Activated CD4-positive, alpha-beta memory T cell treated with anti-CD3 and anti-CD28 coated beads for 36 hours (primary cell): ENCODE measurements around the gene FAM200A. TPM values are rescaled to one million over a fixed set of nuclear protein-coding genes. Genes with fewer than 3 reads are reported as not detected.
"Not testable (repeated sequence)": the region's sequence is repeated elsewhere in the genome, so short reads cannot be mapped to it uniquely, and the experiment has no call there.

Source experiments
- CTCF ChIA-PET: fragments of 350-600 bp; sonication (Branson Sonifier 250); formaldehyde crosslinking; loops from one replicate; lab custom pipeline; 2021; ENCODE audit warnings: antibody characterized with exemption, inconsistent platforms; lab: Charles Lee
- POLR2A ChIA-PET: fragments of 350-600 bp; sonication (Branson Sonifier 250); formaldehyde crosslinking; loops from one replicate; lab custom pipeline; 2021; ENCODE audit warnings: antibody characterized with exemption; lab: Charles Lee
- DNase-seq: peaks from one replicate; pipeline ENCODE4 v3.0.0-alpha.2; 2020
- H3K27ac Mint-ChIP-seq: one replicate; pipeline ENCODE4 v1.8.0; 2021; ENCODE audit warnings: mixed read lengths
- H3K27me3 Mint-ChIP-seq: one replicate; pipeline ENCODE4 v1.8.0; 2021; ENCODE audit warnings: mixed read lengths
- H3K36me3 Mint-ChIP-seq: one replicate; pipeline ENCODE4 v1.8.0; 2021; ENCODE audit warnings: mixed read lengths
- H3K4me1 Mint-ChIP-seq: one replicate; pipeline ENCODE4 v1.8.0; 2021; ENCODE audit warnings: low read depth, mixed read lengths
- H3K4me3 Mint-ChIP-seq: one replicate; pipeline ENCODE4 v1.8.0; 2021; ENCODE audit warnings: mild to moderate bottlenecking, mixed read lengths
- H3K9me3 Mint-ChIP-seq: one replicate; pipeline ENCODE4 v1.8.0; 2021; ENCODE audit warnings: mixed read lengths
- intact Hi-C: fragments of 100-400 bp; cut with micrococcal nuclease; formaldehyde crosslinking; loops from one replicate; pipeline ENCODE4 v1.15.1; 2023
- total RNA-seq, 2 experiments: library from RNA; stranded (reverse); gene quantifications; one replicate each; pipeline ENCODE4 v1.2.3, GENCODE V29; 2021

The FAM200A gene
- total RNA-seq, 2 experiments from 2014 or later = 4.0 to 4.8 TPM

DNA sequence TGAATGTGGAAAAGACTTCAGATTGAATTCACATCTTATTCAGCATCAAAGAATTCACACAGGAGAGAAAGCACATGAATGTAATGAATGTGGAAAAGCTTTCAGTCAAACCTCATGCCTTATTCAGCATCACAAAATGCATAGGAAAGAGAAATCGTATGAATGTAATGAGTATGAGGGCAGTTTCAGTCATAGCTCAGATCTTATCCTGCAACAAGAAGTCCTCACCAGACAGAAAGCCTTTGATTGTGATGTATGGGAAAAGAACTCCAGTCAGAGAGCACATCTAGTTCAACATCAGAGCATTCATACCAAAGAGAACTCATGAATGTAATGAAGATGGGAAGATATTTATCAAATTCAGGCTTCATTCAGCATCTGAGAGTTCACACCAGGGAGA lies 21.3 kb upstream of the FAM200A start:
- Mint-ChIP-seq H3K4me1 (peaks cover 3% of the 10 kb centered on the region), H3K36me3 (peaks cover 27% of the 10 kb centered on the region), H3K27me3 (no peaks in the 10 kb centered on the region), H3K9me3 (no peaks in the 10 kb centered on the region), H3K4me3 (no peak overlapping the region), H3K27ac (no peak overlapping the region)
- intact Hi-C loops = no loop called here
- POLR2A ChIA-PET = no interaction called here
- DNase-seq = no peak
- CTCF ChIA-PET = no interaction called here

DNA sequence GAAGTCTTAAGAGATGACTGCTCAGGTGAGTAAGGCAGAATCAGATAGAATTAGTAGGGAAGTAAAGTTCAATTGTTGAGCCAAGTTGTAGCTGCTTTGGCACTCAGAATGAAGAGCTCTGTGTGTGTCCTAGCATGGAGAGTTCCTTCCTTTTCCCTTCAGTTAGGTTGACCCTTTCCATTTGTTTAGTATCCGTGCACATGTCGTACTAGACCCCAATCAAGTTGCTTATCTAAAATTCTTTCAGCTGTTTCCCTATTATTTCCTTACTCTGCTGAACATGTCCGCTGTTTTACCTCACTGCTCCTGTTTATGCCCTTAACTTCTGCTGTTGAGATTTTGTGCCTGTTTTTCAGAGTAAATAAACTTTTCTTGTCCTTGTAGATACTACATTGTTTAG lies 19.9 kb upstream of the FAM200A start:
- DNase-seq = no peak
- no peaks in the 10 kb centered on the region for H3K27me3 Mint-ChIP-seq
- H3K27ac Mint-ChIP-seq = no peak overlapping the region
- POLR2A ChIA-PET = no interaction called here
- H3K4me1 Mint-ChIP-seq = no peaks in the 10 kb centered on the region
- no peak overlapping the region for H3K4me3 Mint-ChIP-seq
- H3K9me3 Mint-ChIP-seq = no peaks in the 10 kb centered on the region
- CTCF ChIA-PET = no interaction called here
- intact Hi-C loops = no loop called here
- H3K36me3 Mint-ChIP-seq = peaks cover 29% of the 10 kb centered on the region

DNA sequence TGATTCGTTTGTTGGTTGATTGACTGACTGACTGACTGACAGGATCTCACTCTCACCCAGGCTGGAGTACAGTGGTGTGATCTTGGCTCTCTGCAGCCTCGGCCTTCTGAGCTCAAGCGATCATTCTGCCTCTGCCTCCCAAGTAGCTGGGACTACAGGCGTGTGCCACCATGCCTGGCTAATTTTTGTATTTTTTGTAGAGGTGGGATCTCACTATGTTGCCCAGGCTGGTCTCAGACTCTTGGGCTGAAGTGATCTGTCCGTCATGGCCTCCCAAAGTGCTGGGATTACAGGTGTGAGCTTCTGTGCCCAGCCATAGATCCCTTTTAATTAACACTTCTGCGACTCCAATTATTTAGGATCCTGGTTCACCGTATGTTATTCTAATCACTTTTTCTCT lies 16.9 kb upstream of the FAM200A start:
- H3K36me3 Mint-ChIP-seq = peaks cover 48% of the 10 kb centered on the region
- intact Hi-C loops, H3K9me3 Mint-ChIP-seq, H3K27me3 Mint-ChIP-seq, H3K4me1 Mint-ChIP-seq, CTCF ChIA-PET, DNase-seq, H3K4me3 Mint-ChIP-seq, POLR2A ChIA-PET, H3K27ac Mint-ChIP-seq: not testable (repeated sequence)

DNA sequence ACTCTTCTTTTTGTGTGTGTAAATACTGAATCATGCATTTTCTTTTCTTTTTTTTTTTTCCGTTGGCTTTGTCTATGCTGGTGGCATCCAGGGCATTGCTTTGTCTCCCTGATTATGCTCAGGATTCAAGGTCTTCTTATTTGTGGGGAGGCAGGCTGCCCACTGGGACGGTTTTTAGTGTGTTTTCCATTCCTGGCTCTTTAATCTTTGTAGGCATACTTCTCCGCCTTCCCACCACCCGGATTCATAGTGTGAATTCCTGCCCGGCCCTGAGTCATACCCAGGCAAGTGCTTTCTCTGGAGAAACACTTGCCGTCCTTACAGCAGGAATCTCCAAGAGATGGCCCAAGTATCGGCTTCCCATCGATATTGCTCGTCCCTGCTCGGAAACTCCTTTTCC lies 11.7 kb upstream of the FAM200A start:
- ChIA-PET CTCF (no interaction called here), POLR2A (interaction anchor here (1.3 kb wide), 1 partner anchor 35 kb away, joined by 3 read pairs; no protein-coding TSS in a partner anchor)
- intact Hi-C loops = no loop called here
- no peaks in the 10 kb centered on the region for H3K27me3 Mint-ChIP-seq
- H3K27ac Mint-ChIP-seq = no peak overlapping the region
- peaks cover 39% of the 10 kb centered on the region for H3K4me1 Mint-ChIP-seq
- H3K9me3 Mint-ChIP-seq = no peaks in the 10 kb centered on the region
- peaks cover 46% of the 10 kb centered on the region for H3K36me3 Mint-ChIP-seq
- no peak for DNase-seq
- H3K4me3 Mint-ChIP-seq = no peak overlapping the region

DNA sequence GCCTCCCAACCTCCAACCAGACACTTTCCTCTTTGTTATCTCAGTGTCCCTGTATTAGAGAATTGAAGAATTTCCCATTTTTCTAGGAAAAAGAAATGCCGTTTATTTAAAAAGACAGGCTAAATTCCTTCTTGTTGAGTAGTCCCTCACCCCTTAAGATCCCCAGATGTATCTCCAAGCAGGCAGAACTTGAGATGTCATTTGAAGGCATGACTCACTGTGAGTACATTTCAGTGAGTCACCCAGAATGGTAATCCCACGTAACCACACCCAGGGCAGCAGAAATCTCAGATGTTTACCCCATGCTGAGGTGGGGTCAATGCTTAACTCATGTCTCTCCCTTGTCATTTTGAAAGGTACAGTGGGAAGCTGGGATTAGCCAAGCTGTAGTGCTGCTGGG lies 10.9 kb upstream of the FAM200A start:
- no peaks in the 10 kb centered on the region for H3K9me3 Mint-ChIP-seq
- H3K4me1 Mint-ChIP-seq = peaks cover 39% of the 10 kb centered on the region
- ChIA-PET CTCF (no interaction called here), POLR2A (interaction anchor here (1.3 kb wide), 1 partner anchor 36 kb away, joined by 3 read pairs; no protein-coding TSS in a partner anchor)
- intact Hi-C loops = no loop called here
- H3K36me3 Mint-ChIP-seq = peaks cover 49% of the 10 kb centered on the region
- H3K27ac Mint-ChIP-seq = peak overlapping the region; percentile 15
- peak; percentile 73 for DNase-seq
- no peak overlapping the region for H3K4me3 Mint-ChIP-seq
- H3K27me3 Mint-ChIP-seq = no peaks in the 10 kb centered on the region

DNA sequence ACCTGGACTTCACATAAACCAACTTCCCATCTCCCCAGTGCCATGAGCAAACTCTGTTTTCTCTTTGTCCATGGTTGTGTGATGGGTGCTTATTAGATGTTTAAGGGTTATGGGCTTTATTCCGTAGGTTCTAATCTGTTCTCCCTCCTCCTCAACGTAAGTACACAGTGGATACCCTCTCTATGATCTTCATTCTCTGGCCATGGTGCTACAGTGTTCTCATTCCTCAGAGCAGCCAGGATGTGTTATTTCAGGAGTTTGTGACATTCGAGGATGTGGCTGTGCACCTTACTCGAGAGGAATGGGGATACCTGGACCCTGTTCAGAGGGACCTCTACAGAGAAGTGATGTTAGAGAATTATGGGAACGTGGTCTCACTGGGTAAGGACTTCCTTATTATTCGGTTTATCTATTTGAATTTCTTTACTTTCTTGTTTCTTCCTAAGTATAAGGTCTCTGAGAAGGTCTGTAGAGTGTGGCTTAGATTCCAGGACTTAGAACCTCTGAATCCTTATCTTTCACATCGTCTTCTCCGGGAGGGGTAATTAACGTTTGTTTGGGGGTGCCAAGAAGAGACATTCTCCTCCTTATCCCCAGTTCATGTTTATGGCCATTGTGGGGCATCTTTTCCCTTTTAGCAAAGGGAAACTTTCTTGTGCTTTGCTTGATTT lies 10.3 kb upstream of the FAM200A start:
- DNase-seq = no peak
- Mint-ChIP-seq H3K27ac (peak overlapping the region; percentile 51), H3K9me3 (no peaks in the 10 kb centered on the region), H3K27me3 (no peaks in the 10 kb centered on the region), H3K4me3 (peak overlapping the region; percentile 1), H3K36me3 (peaks cover 51% of the 10 kb centered on the region), H3K4me1 (peaks cover 42% of the 10 kb centered on the region)
- intact Hi-C loops = no loop called here
- ChIA-PET POLR2A (no interaction called here), CTCF (no interaction called here)

DNA sequence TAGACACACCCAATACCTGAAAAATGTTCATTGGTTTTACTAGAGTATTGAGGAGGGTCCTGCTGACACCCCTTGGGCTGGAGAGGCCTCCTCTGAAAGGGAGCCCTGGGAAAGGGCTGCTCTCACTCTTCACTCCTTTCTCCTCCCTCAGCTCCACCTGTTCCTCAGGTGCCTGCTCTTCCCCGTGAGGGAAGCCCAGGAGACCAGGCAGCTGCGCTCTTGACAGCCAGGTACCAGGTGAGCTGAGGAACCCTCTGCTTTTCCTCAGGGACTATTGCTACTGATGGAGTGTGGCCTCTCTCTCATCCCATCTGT lies 9.8 kb upstream of the FAM200A start:
- H3K27me3 Mint-ChIP-seq = no peaks in the 10 kb centered on the region
- H3K4me1 Mint-ChIP-seq = peaks cover 48% of the 10 kb centered on the region
- H3K4me3 Mint-ChIP-seq = peak overlapping the region; percentile 1
- H3K9me3 Mint-ChIP-seq = no peaks in the 10 kb centered on the region
- H3K27ac Mint-ChIP-seq = peak overlapping the region; percentile 51
- H3K36me3 Mint-ChIP-seq = peaks cover 53% of the 10 kb centered on the region
- no peak for DNase-seq
- intact Hi-C loops = no loop called here
- CTCF ChIA-PET = no interaction called here
- POLR2A ChIA-PET = no interaction called here

DNA sequence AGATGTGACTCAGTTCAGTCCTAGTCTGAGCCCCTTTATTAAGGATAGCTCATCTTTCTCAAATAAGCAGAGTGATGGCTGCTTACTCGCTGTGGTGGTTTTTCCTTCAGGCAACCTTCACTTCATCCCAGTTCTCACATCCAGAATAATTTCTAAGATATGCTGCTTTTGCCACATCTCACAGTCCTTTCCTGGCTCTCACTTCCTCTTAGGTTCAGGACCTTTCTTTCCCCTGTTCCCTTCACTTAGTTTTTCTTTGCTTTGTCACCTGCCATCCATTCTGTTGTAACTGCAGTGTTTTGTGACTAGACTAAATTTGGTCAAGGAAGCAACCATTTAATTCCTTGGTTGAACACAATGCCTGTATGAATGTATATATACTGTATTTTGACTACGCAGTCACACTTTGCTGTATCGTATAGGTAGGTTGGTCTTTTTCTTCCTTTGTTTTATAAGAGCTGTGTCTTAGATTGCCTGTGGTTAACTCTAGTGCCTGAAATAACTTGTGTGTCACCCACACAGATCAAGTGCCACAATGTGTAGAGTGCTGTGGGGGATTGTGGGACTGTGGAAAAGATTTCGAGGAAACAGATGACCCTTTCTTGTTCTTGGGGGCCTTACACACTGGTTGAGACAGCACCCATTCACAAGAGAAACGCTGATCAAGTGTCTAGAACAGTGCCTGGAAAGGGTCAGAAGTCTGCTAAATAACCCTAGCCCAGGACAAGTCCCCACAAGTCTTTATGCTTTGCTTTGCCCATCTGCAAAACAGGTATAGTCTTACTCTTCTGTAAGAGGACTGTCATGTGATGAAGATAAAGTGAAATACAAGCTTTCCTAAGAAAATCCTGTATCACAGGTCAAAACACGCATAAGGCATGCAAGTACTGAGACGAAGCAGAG lies 9.2 kb upstream of the FAM200A start:
- ChIA-PET POLR2A (no interaction called here), CTCF (no interaction called here)
- peaks cover 54% of the 10 kb centered on the region for H3K36me3 Mint-ChIP-seq
- DNase-seq = no peak
- intact Hi-C loops = no loop called here
- H3K9me3 Mint-ChIP-seq = no peaks in the 10 kb centered on the region
- no peaks in the 10 kb centered on the region for H3K27me3 Mint-ChIP-seq
- peak overlapping the region; percentile 38 for H3K27ac Mint-ChIP-seq
- peak overlapping the region; percentile 40 for H3K4me3 Mint-ChIP-seq
- H3K4me1 Mint-ChIP-seq = peaks cover 49% of the 10 kb centered on the region

DNA sequence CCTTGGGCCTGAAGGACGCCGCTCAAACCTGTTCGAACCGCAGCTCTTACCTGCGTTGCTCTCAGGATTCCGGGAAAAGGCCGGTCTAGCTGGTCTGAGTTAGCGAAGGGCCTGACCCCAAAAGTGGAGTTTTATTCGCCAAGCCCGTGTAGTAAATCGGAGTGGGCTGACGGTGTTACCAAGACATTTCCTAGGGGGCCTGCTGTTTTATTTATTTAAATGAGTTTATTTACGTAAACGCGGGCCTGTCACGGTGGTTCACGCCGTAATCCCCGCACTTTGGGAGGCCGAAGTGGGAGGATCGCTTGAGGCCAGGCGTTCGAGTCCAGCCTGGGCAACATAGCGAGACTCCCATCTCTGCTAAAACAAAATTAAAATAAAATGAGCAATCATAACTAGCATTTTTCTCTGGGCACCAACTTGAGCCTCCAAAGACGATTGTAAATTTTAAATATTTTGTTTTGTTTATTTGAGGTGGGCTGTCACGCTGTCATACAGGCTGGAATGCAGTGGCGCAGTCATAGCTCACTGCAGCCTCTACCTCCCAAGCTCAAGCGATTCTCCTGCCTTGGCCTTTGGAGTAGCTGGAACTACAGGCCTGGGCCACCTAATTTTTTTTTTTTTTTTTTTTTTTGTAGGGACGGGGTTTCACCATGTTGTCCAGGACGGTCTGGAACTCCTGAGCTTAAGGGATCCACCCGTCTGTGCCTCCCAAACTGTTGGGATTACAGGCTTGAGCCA lies 7.4 kb upstream of the FAM200A start:
- intact Hi-C loops = loop anchor here (2.0 to 10.0 kb wide), 2 partner anchors 57 to 155 kb away; partner anchors contain the start of genes BUD31, PDAP1 and ZSCAN25
- ChIA-PET CTCF (interaction anchor here (1.7 kb wide), 1 partner anchor 355 kb away, joined by 3 read pairs; no protein-coding TSS in a partner anchor), POLR2A (interaction anchor here (0.6 to 2.9 kb wide), 7 partner anchors 8 to 93 kb away, joined by 3 to 13 read pairs (median 4); partner anchors contain the start of genes ZKSCAN5 and ZNF394)
- Mint-ChIP-seq H3K36me3 (peaks cover 48% of the 10 kb centered on the region), H3K4me1 (peaks cover 51% of the 10 kb centered on the region), H3K4me3 (peak overlapping the region; percentile 97), H3K9me3 (no peaks in the 10 kb centered on the region), H3K27me3 (no peaks in the 10 kb centered on the region), H3K27ac (peak overlapping the region; percentile 97)
- no peak for DNase-seq

DNA sequence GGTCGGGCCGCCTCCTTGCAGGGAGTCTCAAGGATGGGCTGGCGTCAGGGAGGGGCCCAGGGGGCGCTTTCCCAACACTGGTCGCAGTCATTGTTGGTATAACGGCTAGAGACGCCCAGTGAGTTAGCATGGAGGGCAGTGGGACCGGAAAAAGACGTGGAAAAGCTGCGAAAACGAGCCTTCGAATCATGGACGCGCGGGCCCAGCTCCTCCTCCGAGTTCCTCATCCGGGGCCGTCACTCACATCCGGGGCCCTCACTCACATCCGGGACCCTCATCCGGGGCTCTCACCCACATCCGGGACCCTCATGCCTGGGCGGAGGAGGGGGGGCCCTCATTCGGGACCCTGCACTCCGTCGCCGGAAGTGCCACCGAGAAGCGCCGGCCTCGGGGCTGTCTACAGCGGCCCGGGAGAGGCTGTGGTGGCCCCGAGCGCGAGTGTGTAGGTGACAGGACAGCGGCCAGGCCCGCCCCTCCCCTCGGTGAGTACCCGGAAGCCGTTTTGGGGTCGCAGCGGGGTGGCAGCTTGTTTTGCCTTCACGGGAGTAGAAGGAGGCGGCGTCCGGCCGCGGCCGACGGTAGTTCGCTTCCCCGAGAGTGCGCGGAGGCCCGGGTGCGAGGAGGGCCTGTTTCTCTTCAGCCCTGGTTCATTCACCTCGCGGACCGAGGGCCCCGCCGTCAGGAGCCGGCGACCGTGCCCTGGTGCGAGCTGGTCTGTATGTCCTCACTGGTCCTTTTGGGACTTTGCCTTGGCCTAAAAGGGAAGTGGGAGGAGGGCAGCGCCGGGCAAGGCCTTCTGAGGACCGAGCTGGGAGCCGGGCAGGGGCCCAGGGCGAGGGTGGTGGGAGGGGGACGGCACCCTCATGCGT lies 6.6 kb upstream of the FAM200A start, which contains the start of gene ZNF655:
Gene ZNF655, plus strand, starts transcription at position 337 of the 869 bp plus-strand sequence. CDS start 1,918 bp downstream, outside the sequence.
- Mint-ChIP-seq H3K9me3 (no peaks in the 10 kb centered on the region), H3K4me3 (peak within 1 kb of the TSS; percentile 97), H3K27me3 (no peaks in the 10 kb centered on the region), H3K4me1 (peaks cover 43% of the 10 kb centered on the region), H3K36me3 (peaks cover 43% of the 10 kb centered on the region), H3K27ac (peak within 1 kb of the TSS; percentile 97)
- intact Hi-C loops = loop anchor here (2.0 to 10.0 kb wide), 2 partner anchors 58 to 154 kb away; partner anchors contain the start of genes BUD31, PDAP1 and ZSCAN25
- ChIA-PET CTCF (interaction anchor here (1.7 kb wide), 1 partner anchor 356 kb away, joined by 3 read pairs; no protein-coding TSS in a partner anchor), POLR2A (interaction anchor here (0.5 to 2.9 kb wide), 13 partner anchors 12 to 543 kb away, joined by 3 to 13 read pairs (median 4); partner anchors contain the start of genes AP4M1, BUD31, CPSF4 and PDAP1)
- peak; percentile 92 for DNase-seq

DNA sequence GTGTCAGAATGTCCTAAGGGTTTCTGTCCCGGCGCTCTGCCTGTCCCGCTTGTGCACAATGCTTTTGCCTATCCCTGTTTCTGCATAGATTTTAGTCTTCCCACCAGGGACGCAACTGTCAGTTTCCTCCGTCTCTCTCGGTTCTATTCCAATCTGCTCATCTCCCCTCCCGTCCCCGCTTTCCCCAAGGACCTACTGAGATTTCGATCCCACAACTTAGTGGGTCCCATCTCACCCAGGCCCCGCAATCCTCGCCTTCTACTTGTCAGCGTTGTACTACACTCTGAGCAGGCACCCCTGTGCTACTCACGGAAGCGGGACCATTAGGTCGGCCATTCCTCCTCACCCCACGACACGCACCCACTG lies 6.0 kb upstream of the FAM200A start:
- no peaks in the 10 kb centered on the region for H3K9me3 Mint-ChIP-seq
- POLR2A ChIA-PET = interaction anchor here (0.5 to 2.9 kb wide), 10 partner anchors 53 to 544 kb away, joined by 3 to 13 read pairs (median 6); partner anchors contain the start of genes AP4M1, BUD31, CPSF4 and PDAP1
- intact Hi-C loops = loop anchor here (2.0 to 10.0 kb wide), 2 partner anchors 59 to 153 kb away; partner anchors contain the start of genes BUD31, PDAP1 and ZSCAN25
- peaks cover 41% of the 10 kb centered on the region for H3K4me1 Mint-ChIP-seq
- H3K4me3 Mint-ChIP-seq = peak overlapping the region; percentile 97
- peak overlapping the region; percentile 97 for H3K27ac Mint-ChIP-seq
- H3K27me3 Mint-ChIP-seq = no peaks in the 10 kb centered on the region
- CTCF ChIA-PET = interaction anchor here (0.7 to 1.7 kb wide), 2 partner anchors 352 to 356 kb away, joined by 3 read pairs; no protein-coding TSS in a partner anchor
- no peak for DNase-seq
- peaks cover 42% of the 10 kb centered on the region for H3K36me3 Mint-ChIP-seq
